Left ventricle myocardium inferior (tissue), 1 donor: ENCODE measurements around the gene HYI. TPM values are rescaled to one million over a fixed set of nuclear protein-coding genes. Genes with fewer than 3 reads are reported as not detected.

Experiments used
- DNase-seq: peaks from one replicate; pipeline ENCODE4 v3.0.0-alpha.2; 2020
- H3K27ac ChIP-seq: fragments of 200-600 bp; replicated peaks from 2 replicates; pipeline ENCODE4 v1.8.0; 2021
- H3K27me3 ChIP-seq: fragments of 200-600 bp; 2 replicates; pipeline ENCODE4 v1.8.0; 2021; ENCODE audit warnings: low read depth
- H3K36me3 ChIP-seq: fragments of 200-600 bp; 2 replicates; pipeline ENCODE4 v1.8.0; 2021
- H3K4me1 ChIP-seq: fragments of 200-600 bp; 2 replicates; pipeline ENCODE4 v1.8.0; 2021
- H3K4me3 ChIP-seq: fragments of 200-600 bp; 2 replicates; pipeline ENCODE4 v1.8.0; 2021; ENCODE audit warnings: mild to moderate bottlenecking, moderate library complexity
- H3K9me3 ChIP-seq: fragments of 200-600 bp; replicated peaks from 2 replicates; pipeline ENCODE4 v1.8.0; 2021
- CTCF ChIP-seq: fragments of 200-600 bp; IDR thresholded peaks from 2 replicates; pipeline ENCODE4 v1.8.0; 2021; ENCODE audit warnings: antibody characterized with exemption, mild to moderate bottlenecking, borderline replicate concordance
- intact Hi-C: fragments of 100-400 bp; cut with micrococcal nuclease; formaldehyde crosslinking; loops from one replicate; pipeline ENCODE4 v1.11.0; 2022
- total RNA-seq: library from RNA; stranded (reverse); fragmentation: NEBNext Ultra II Directional; extraction: Animal tissue kit (Norgen Biotek cat#: 25700); gene quantifications from one replicate; pipeline ENCODE4 v1.2.1, GENCODE V29; 2021
- donor health status: DM: no; HTN: yes; CAD: no; lungs with severe emphysema.

The HYI gene
- total RNA-seq, 1 donor from 2014 or later = 22.8 TPM

- no peak for DNase-seq
- TF ChIP-seq CTCF = no peak
- intact Hi-C loops = no loop called here
- H3K4me3 ChIP-seq = no peak overlapping the region
- peaks cover 73% of the 10 kb centered on the region for H3K36me3 ChIP-seq
- H3K27ac ChIP-seq = peak overlapping the region; percentile 57
- peaks cover 39% of the 10 kb centered on the region for H3K4me1 ChIP-seq
- no peaks in the 10 kb centered on the region for H3K27me3 ChIP-seq
- H3K9me3 ChIP-seq = no peaks in the 10 kb centered on the region
Observed at GRCh38 chr1:43448955-43449707, 4.6 kb downstream of the HYI start.

- H3K9me3 ChIP-seq = no peaks in the 10 kb centered on the region
- peaks cover 83% of the 10 kb centered on the region for H3K36me3 ChIP-seq
- TF ChIP-seq CTCF = no peak
- no peaks in the 10 kb centered on the region for H3K27me3 ChIP-seq
- no peak overlapping the region for H3K4me3 ChIP-seq
- DNase-seq = no peak
- H3K4me1 ChIP-seq = peaks cover 30% of the 10 kb centered on the region
- peak overlapping the region; percentile 57 for H3K27ac ChIP-seq
- intact Hi-C loops = no loop called here
Observed at GRCh38 chr1:43447891-43448708, 5.6 kb downstream of the HYI start.

GRCh38 chr1:43446881-43447835, 6.6 kb downstream of the HYI start:
- no peaks in the 10 kb centered on the region for H3K27me3 ChIP-seq
- H3K4me1 ChIP-seq = peaks cover 24% of the 10 kb centered on the region
- no peak overlapping the region for H3K4me3 ChIP-seq
- intact Hi-C loops = no loop called here
- no peak for TF ChIP-seq CTCF
- peaks cover 93% of the 10 kb centered on the region for H3K36me3 ChIP-seq
- DNase-seq = no peak
- H3K27ac ChIP-seq = peak overlapping the region; percentile 57
- H3K9me3 ChIP-seq = no peaks in the 10 kb centered on the region

GRCh38 chr1:43446388-43446740, 7.4 kb downstream of the HYI start:
- no peak overlapping the region for H3K27ac ChIP-seq
- H3K27me3 ChIP-seq = no peaks in the 10 kb centered on the region
- intact Hi-C loops = no loop called here
- no peak overlapping the region for H3K4me3 ChIP-seq
- no peak for TF ChIP-seq CTCF
- DNase-seq = no peak
- H3K4me1 ChIP-seq = peaks cover 24% of the 10 kb centered on the region
- no peaks in the 10 kb centered on the region for H3K9me3 ChIP-seq
- peaks cover 98% of the 10 kb centered on the region for H3K36me3 ChIP-seq
